Calu3 (cell line): ENCODE data around the gene GRWD1. TPM values are rescaled to one million over a fixed set of nuclear protein-coding genes. Genes with fewer than 3 reads are reported as not detected.

Experiments used
- BruUV-seq: library from RNA; stranded (reverse); fragments of 400-500 nt; replicated peaks from 2 replicates; lab custom pipeline; 2021; lab: Mats Ljungman, UMichigan
- CTCF ChIA-PET: fragments of 300-600 bp; sonication (Branson Sonifier 250); formaldehyde crosslinking; loops from one replicate; lab custom pipeline; 2022; ENCODE audit warnings: antibody characterized with exemption; lab: Charles Lee
- DNase-seq: peaks from one replicate; pipeline ENCODE4 v3.0.0; 2022
- H3K27ac Mint-ChIP-seq: one replicate; pipeline ENCODE4 v1.8.0; 2022; ENCODE audit warnings: mixed read lengths; ENCODE audit not compliant: unreplicated experiment
- H3K27me3 Mint-ChIP-seq: one replicate; pipeline ENCODE4 v1.8.0; 2022; ENCODE audit warnings: mixed read lengths; ENCODE audit not compliant: unreplicated experiment
- H3K36me3 Mint-ChIP-seq: one replicate; pipeline ENCODE4 v1.8.0; 2022; ENCODE audit warnings: mild to moderate bottlenecking, moderate library complexity, mixed read lengths; ENCODE audit not compliant: insufficient read depth, unreplicated experiment
- H3K4me1 Mint-ChIP-seq: one replicate; pipeline ENCODE4 v1.8.0; 2022; ENCODE audit warnings: mild to moderate bottlenecking, low read depth, mixed read lengths; ENCODE audit not compliant: unreplicated experiment
- H3K4me3 Mint-ChIP-seq: one replicate; pipeline ENCODE4 v1.8.0; 2022; ENCODE audit warnings: mild to moderate bottlenecking, low read depth, moderate library complexity, mixed read lengths; ENCODE audit not compliant: unreplicated experiment
- H3K9me3 Mint-ChIP-seq: one replicate; pipeline ENCODE4 v1.8.0; 2022; ENCODE audit warnings: low read depth, mixed read lengths; ENCODE audit not compliant: unreplicated experiment
- intact Hi-C: fragments of 100-400 bp; cut with micrococcal nuclease; formaldehyde crosslinking; loops from one replicate; pipeline ENCODE4 v1.10.0; 2022; ENCODE audit not compliant: unreplicated experiment
- total RNA-seq: library from RNA; stranded (reverse); gene quantifications from 2 replicates; pipeline ENCODE4 v1.2.3, GENCODE V29; 2022
- TF ChIP-seq, protein P1 (sequence below): fragments of 200-600 bp; IDR thresholded peaks from one replicate; pipeline ENCODE4 v1.8.0; 2022; ENCODE audit warnings: antibody characterized with exemption; ENCODE audit not compliant: unreplicated experiment

Gene GRWD1
- total RNA-seq, 1 experiment from 2014 or later: 75.0 TPM

GRCh38 chr19:48444129-48444935 lies 1.5 kb upstream of the GRWD1 start:
- intact Hi-C loops: no loop called here
- TF ChIP-seq, protein P1, sequence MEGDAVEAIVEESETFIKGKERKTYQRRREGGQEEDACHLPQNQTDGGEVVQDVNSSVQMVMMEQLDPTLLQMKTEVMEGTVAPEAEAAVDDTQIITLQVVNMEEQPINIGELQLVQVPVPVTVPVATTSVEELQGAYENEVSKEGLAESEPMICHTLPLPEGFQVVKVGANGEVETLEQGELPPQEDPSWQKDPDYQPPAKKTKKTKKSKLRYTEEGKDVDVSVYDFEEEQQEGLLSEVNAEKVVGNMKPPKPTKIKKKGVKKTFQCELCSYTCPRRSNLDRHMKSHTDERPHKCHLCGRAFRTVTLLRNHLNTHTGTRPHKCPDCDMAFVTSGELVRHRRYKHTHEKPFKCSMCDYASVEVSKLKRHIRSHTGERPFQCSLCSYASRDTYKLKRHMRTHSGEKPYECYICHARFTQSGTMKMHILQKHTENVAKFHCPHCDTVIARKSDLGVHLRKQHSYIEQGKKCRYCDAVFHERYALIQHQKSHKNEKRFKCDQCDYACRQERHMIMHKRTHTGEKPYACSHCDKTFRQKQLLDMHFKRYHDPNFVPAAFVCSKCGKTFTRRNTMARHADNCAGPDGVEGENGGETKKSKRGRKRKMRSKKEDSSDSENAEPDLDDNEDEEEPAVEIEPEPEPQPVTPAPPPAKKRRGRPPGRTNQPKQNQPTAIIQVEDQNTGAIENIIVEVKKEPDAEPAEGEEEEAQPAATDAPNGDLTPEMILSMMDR: no peak
- H3K4me1 Mint-ChIP-seq: peaks cover 16% of the 10 kb centered on the region
- H3K27me3 Mint-ChIP-seq: peaks cover 39% of the 10 kb centered on the region
- peak overlapping the region; percentile 99 for H3K4me3 Mint-ChIP-seq
- CTCF ChIA-PET: interaction anchor here (0.6 to 2.5 kb wide), 6 partner anchors 18 to 140 kb away, joined by 3 to 27 read pairs (median 6); partner anchors contain the start of gene KDELR1
- no TSS peak for BruUV-seq
- DNase-seq: no peak
- peaks cover 48% of the 10 kb centered on the region for H3K36me3 Mint-ChIP-seq
- H3K27ac Mint-ChIP-seq: peak overlapping the region; percentile 97
- no peaks in the 10 kb centered on the region for H3K9me3 Mint-ChIP-seq

DNA sequence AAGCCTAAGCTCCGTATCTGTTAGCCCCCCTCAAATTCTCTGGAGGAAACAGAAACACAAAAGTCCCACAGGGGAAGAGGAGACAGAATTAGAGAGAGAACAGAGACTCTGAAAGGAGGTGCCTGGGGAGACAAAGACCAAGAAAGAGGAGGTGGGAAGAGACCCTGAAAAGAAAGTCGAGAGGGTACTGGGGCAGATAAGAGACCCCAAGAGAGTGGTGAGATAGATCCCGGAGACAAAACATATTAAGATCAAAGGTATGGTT lies 915 bp upstream of the GRWD1 start:
- peaks cover 54% of the 10 kb centered on the region for H3K36me3 Mint-ChIP-seq
- peak overlapping the region; percentile 97 for H3K27ac Mint-ChIP-seq
- DNase-seq: no peak
- H3K4me1 Mint-ChIP-seq: peaks cover 16% of the 10 kb centered on the region
- H3K4me3 Mint-ChIP-seq: peak overlapping the region; percentile 99
- CTCF ChIA-PET: interaction anchor here (1.0 to 2.5 kb wide), 8 partner anchors 17 to 139 kb away, joined by 3 to 27 read pairs (median 8); partner anchors contain the start of genes KDELR1, SYNGR4 and TMEM143
- BruUV-seq: no TSS peak
- peaks cover 39% of the 10 kb centered on the region for H3K27me3 Mint-ChIP-seq
- TF ChIP-seq, protein P1: no peak
- intact Hi-C loops: loop anchor here (1.0 kb wide), 2 partner anchors 54 to 139 kb away; partner anchors contain the start of gene KDELR1
- H3K9me3 Mint-ChIP-seq: no peaks in the 10 kb centered on the region

- peak overlapping the region; percentile 99 for H3K4me3 Mint-ChIP-seq
- intact Hi-C loops: loop anchor here (1.0 kb wide), 2 partner anchors 54 to 139 kb away; partner anchors contain the start of gene KDELR1
- TF ChIP-seq, protein P1: peak; percentile 51
- peak; percentile 70 for DNase-seq
- H3K9me3 Mint-ChIP-seq: no peaks in the 10 kb centered on the region
- peak overlapping the region; percentile 97 for H3K27ac Mint-ChIP-seq
- H3K27me3 Mint-ChIP-seq: peaks cover 39% of the 10 kb centered on the region
- TSS peak; percentile 89 for BruUV-seq
- peaks cover 57% of the 10 kb centered on the region for H3K36me3 Mint-ChIP-seq
- peaks cover 16% of the 10 kb centered on the region for H3K4me1 Mint-ChIP-seq
- CTCF ChIA-PET: interaction anchor here (1.0 to 2.5 kb wide), 9 partner anchors 17 to 139 kb away, joined by 3 to 27 read pairs (median 10); partner anchors contain the start of genes KDELR1, SYNGR4 and TMEM143
Measured at GRCh38 chr19:48445256-48445605, 552 bp upstream of the GRWD1 start.

- CTCF ChIA-PET: interaction anchor here (1.1 to 2.5 kb wide), 4 partner anchors 41 to 138 kb away, joined by 5 to 27 read pairs (median 12); partner anchors contain the start of gene KDELR1
- no peak for DNase-seq
- Mint-ChIP-seq H3K27ac (peak overlapping the region; percentile 97), H3K27me3 (peaks cover 31% of the 10 kb centered on the region), H3K4me3 (peak overlapping the region; percentile 99), H3K36me3 (peaks cover 68% of the 10 kb centered on the region), H3K9me3 (no peaks in the 10 kb centered on the region), H3K4me1 (peaks cover 20% of the 10 kb centered on the region)
- intact Hi-C loops: no loop called here
- TF ChIP-seq, protein P1: no peak
- BruUV-seq: no TSS peak
Measured at GRCh38 chr19:48446579-48446978, 796 bp downstream of the GRWD1 start.
